KMS-11 (cell line): ENCODE measurements around the gene EIF2B1.
"Not testable (repeated sequence)": the region's sequence is repeated elsewhere in the genome, so short reads cannot be mapped to it uniquely, and the experiment has no call there.

Source experiments
- H2AFZ ChIP-seq: fragments of 200-600 bp; sonication (generic); 2 replicates; pipeline ENCODE4 v1.6.1; 2016; ENCODE audit warnings: antibody characterized with exemption, mixed run types, low read depth
- H3K27ac ChIP-seq: fragments of 200-600 bp; sonication (generic); 2 replicates; pipeline ENCODE4 v1.6.1; 2016; ENCODE audit warnings: mild to moderate bottlenecking, mixed run types
- H3K27me3 ChIP-seq: fragments of 200-600 bp; sonication (generic); 2 replicates; pipeline ENCODE4 v1.6.1; 2017; ENCODE audit warnings: mild to moderate bottlenecking, low read depth, mixed run types, moderate library complexity; ENCODE audit not compliant: insufficient read depth
- H3K36me3 ChIP-seq: fragments of 200-600 bp; sonication (generic); 2 replicates; pipeline ENCODE4 v1.6.1; 2017; ENCODE audit warnings: mild to moderate bottlenecking, mixed run types; ENCODE audit not compliant: insufficient read depth
- H3K4me1 ChIP-seq: fragments of 200-600 bp; sonication (generic); 2 replicates; pipeline ENCODE4 v1.6.1; 2016; ENCODE audit warnings: mild to moderate bottlenecking, low read depth, mixed run types; ENCODE audit not compliant: poor library complexity, severe bottlenecking
- H3K4me2 ChIP-seq: fragments of 200-600 bp; sonication (generic); 2 replicates; pipeline ENCODE4 v1.7.0; 2016; ENCODE audit warnings: mild to moderate bottlenecking, mixed run types
- H3K4me3 ChIP-seq: fragments of 200-600 bp; sonication (generic); IDR thresholded peaks from 2 replicates; pipeline ENCODE4 v1.6.1; 2017; ENCODE audit warnings: low read depth, low read length, mixed read lengths; ENCODE audit not compliant: insufficient read depth
- H3K79me2 ChIP-seq: fragments of 200-600 bp; sonication (generic); 2 replicates; pipeline ENCODE4 v1.6.1; 2016; ENCODE audit warnings: low read depth, mixed run types; ENCODE audit not compliant: insufficient read depth
- H3K9ac ChIP-seq: fragments of 200-600 bp; sonication (generic); 2 replicates; pipeline ENCODE4 v1.6.1; 2016; ENCODE audit warnings: mild to moderate bottlenecking, mixed run types
- H4K20me1 ChIP-seq: fragments of 200-600 bp; sonication (generic); 2 replicates; pipeline ENCODE4 v1.6.1; 2016; ENCODE audit warnings: mild to moderate bottlenecking, mixed run types; ENCODE audit not compliant: insufficient read depth
- TF ChIP-seq, protein P1 (sequence below): fragments of 200-600 bp; sonication (generic); conservative IDR thresholded peaks from 2 replicates; pipeline ENCODE4 v1.6.1; 2017; ENCODE audit warnings: low read depth, mild to moderate bottlenecking, antibody characterized with exemption, low read length, moderate library complexity, mixed read lengths

The EIF2B1 gene

DNA sequence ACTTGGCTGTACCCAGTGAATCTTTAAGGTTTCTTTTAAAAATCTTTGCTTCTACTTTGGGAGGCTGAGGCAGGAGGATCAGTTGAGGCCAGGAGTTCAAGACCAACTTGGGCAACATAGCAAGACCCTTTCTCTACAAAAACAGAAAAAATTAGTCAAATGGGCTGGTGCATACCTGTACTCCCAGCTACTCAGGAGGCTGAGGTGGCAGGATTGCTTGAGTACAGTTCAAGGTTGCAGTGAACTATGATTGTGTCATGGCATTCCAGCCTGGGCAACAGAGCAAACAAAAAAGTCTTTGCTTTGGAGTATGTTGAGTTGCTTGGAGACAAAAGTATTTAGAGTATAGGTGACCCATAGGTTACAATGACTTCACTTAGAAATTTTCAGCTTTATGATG lies 37.8 kb downstream of the EIF2B1 start:
- Histone ChIP-seq H3K9ac (no peak overlapping the region), H3K79me2 (peaks cover 23% of the 10 kb centered on the region; the same call in 1 of the 2 replicates), H3K4me2 (no peak overlapping the region)

GRCh38 chr12:123591702-123592481 lies 41.6 kb downstream of the EIF2B1 start:
- no peaks in the 10 kb centered on the region for H3K27me3 ChIP-seq
- H3K79me2 ChIP-seq, result peaks cover 47% of the 10 kb centered on the region; the same call in 1 of the 2 replicates
- no peak overlapping the region for H3K27ac ChIP-seq
- TF ChIP-seq, protein P1, sequence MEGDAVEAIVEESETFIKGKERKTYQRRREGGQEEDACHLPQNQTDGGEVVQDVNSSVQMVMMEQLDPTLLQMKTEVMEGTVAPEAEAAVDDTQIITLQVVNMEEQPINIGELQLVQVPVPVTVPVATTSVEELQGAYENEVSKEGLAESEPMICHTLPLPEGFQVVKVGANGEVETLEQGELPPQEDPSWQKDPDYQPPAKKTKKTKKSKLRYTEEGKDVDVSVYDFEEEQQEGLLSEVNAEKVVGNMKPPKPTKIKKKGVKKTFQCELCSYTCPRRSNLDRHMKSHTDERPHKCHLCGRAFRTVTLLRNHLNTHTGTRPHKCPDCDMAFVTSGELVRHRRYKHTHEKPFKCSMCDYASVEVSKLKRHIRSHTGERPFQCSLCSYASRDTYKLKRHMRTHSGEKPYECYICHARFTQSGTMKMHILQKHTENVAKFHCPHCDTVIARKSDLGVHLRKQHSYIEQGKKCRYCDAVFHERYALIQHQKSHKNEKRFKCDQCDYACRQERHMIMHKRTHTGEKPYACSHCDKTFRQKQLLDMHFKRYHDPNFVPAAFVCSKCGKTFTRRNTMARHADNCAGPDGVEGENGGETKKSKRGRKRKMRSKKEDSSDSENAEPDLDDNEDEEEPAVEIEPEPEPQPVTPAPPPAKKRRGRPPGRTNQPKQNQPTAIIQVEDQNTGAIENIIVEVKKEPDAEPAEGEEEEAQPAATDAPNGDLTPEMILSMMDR, result no peak
- no peak overlapping the region for H3K4me3 ChIP-seq
- H4K20me1 ChIP-seq, result no peaks in the 10 kb centered on the region
- no peak overlapping the region for H3K4me2 ChIP-seq
- 0 out of 2 replicates have a peak, but pooled peaks cover 3% of the 10 kb centered on the region for H3K36me3 ChIP-seq
- H2AFZ ChIP-seq, result no peak overlapping the region
- H3K9ac ChIP-seq, result no peak overlapping the region
- peaks cover 15% of the 10 kb centered on the region for H3K4me1 ChIP-seq

More for the DNA sequence above, 37.8 kb downstream of the EIF2B1 start:
- Histone ChIP-seq H4K20me1 (no peaks in the 10 kb centered on the region), H3K4me1 (peaks cover 19% of the 10 kb centered on the region), H3K36me3 (no peaks in the 10 kb centered on the region), H3K4me3 (no peak overlapping the region), H3K27ac (no peak overlapping the region), H2AFZ (no peak overlapping the region), H3K27me3 (no peaks in the 10 kb centered on the region)
- TF ChIP-seq, protein P1, result no peak

DNA sequence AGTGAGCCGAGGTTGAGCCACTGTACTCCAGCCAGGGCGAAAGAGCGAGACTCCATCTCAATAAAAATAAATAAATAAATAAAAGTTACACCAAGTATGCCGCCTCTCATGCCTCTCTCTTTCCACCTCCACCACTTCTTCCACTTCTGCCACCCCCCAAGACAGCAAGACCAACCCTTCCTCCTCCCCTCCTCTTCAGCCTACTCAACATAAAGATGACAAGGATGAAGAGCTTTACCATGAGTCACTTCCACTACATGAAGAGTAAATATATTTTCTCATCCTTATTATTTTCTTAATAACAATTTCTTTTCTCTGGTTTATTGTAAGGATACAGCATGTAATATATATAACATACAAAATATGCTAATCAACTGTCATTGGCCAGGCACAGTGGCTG lies 52.7 kb downstream of the EIF2B1 start:
- H3K4me3 ChIP-seq, result no peak overlapping the region
- no peak overlapping the region for H3K27ac ChIP-seq
- no peak overlapping the region for H3K4me2 ChIP-seq
- H2AFZ ChIP-seq, result no peak overlapping the region
- no peaks in the 10 kb centered on the region for H3K27me3 ChIP-seq
- H4K20me1 ChIP-seq, result no peaks in the 10 kb centered on the region
- peaks cover 12% of the 10 kb centered on the region for H3K4me1 ChIP-seq
- H3K36me3 ChIP-seq, result no peaks in the 10 kb centered on the region
- TF ChIP-seq, protein P1, result no peak
- no peak overlapping the region for H3K9ac ChIP-seq
- peaks cover 13% of the 10 kb centered on the region for H3K79me2 ChIP-seq

GRCh38 chr12:123578829-123579228 lies 54.7 kb downstream of the EIF2B1 start:
- H3K27me3 ChIP-seq, H3K36me3 ChIP-seq, H3K4me2 ChIP-seq, H3K27ac ChIP-seq, H3K79me2 ChIP-seq, H2AFZ ChIP-seq, H3K4me1 ChIP-seq, H3K9ac ChIP-seq, H3K4me3 ChIP-seq, H4K20me1 ChIP-seq: not testable (repeated sequence)

- Histone ChIP-seq H3K4me3 (no peak overlapping the region), H2AFZ (no peak overlapping the region), H3K27ac (no peak overlapping the region), H3K36me3 (no peaks in the 10 kb centered on the region), H4K20me1 (no peaks in the 10 kb centered on the region), H3K27me3 (no peaks in the 10 kb centered on the region), H3K79me2 (no peaks in the 10 kb centered on the region; the same call in 1 of the 2 replicates), H3K9ac (no peak overlapping the region), H3K4me2 (no peak overlapping the region), H3K4me1 (peaks cover 7% of the 10 kb centered on the region)
- TF ChIP-seq, protein P1, result no peak
These were observed 55.2 kb downstream of the EIF2B1 start for GRCh38 chr12:123578243-123578642.
